ENCODE results near the gene CRYGS. TPM values are rescaled to one million over a fixed set of nuclear protein-coding genes. Genes with fewer than 3 reads are reported as not detected.

Gene CRYGS
- total RNA-seq, 2 experiments from 2014 or later, result 3.5 to 7.0 TPM

DNA sequence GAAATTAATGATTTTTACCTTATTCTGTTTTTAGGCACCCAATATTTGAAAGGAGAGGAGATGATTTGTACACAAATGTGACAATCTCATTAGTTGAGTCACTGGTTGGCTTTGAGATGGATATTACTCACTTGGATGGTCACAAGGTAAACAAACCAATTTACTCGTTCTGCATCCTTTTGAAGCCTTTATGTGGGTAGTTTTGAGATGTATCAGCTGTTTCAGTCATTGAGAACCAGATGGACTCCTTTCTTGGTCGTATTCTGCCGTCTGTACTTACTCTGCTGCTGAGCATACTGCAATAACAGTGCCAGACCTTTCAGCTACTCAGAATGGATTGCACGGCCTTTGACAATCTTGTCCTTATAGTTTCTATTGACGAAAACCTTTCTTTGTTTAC is 39.7 kb upstream of the CRYGS start:
- TF ChIP-seq CTCF (conservative IDR thresholded peaks at IDR 0.05; ENCODE audit: low read length), result no peak
- no peak for TF ChIP-seq EZH2phosphoT487 (IDR thresholded peaks at IDR 0.05; ENCODE audit: borderline replicate concordance, low read depth, low read length)
- DNase-seq (ENCODE audit: low spot score), result no peak
- BruUV-seq (replicated peaks), result no TSS peak
- Histone ChIP-seq H3K9me2 (ENCODE audit: insufficient read depth, low read length) (no peaks in the 10 kb centered on the region), H3K27ac (ENCODE audit: low read depth, low read length, poor library complexity, severe bottlenecking) (no peak overlapping the region), H3K79me2 (ENCODE audit: insufficient read depth, low read depth, low read length) (no peaks in the 10 kb centered on the region), H2AFZ (ENCODE audit: low read length) (no peak overlapping the region), H3K4me2 (ENCODE audit: low read length) (no peak overlapping the region), H4K20me1 (ENCODE audit: insufficient read depth, low read length) (no peaks in the 10 kb centered on the region), H3K36me3 (ENCODE audit: insufficient read depth, low read length) (peaks cover 81% of the 10 kb centered on the region), H3K4me3 (ENCODE audit: low read depth, low read length, poor library complexity, severe bottlenecking) (no peak overlapping the region), H3K4me1 (ENCODE audit: insufficient read depth, low read length, poor library complexity, severe bottlenecking) (no peaks in the 10 kb centered on the region), H3K9me3 (ENCODE audit: low read length) (no peaks in the 10 kb centered on the region)
- CTCF ChIA-PET (ENCODE audit: unreplicated experiment), result no interaction called here
- POLR2A ChIA-PET, result interaction anchor here (1.6 kb wide), 1 partner anchor 12 kb away, joined by 5 read pairs; no protein-coding TSS in a partner anchor
- intact Hi-C loops (cut with micrococcal nuclease; ENCODE audit: unreplicated experiment), result no loop called here

GRCh38 chr3:186582541-186582940 is 38.4 kb upstream of the CRYGS start:
- peaks cover 6% of the 10 kb centered on the region; the same call in 1 of the 2 replicates for H3K79me2 ChIP-seq (ENCODE audit: insufficient read depth, low read depth, low read length)
- no peak overlapping the region for H3K27ac ChIP-seq (ENCODE audit: low read depth, low read length, poor library complexity, severe bottlenecking)
- no peak overlapping the region for H3K4me2 ChIP-seq (ENCODE audit: low read length)
- no peaks in the 10 kb centered on the region for H3K4me1 ChIP-seq (ENCODE audit: insufficient read depth, low read length, poor library complexity, severe bottlenecking)
- H2AFZ ChIP-seq (ENCODE audit: low read length), result no peak overlapping the region
- TF ChIP-seq EZH2phosphoT487 (IDR thresholded peaks at IDR 0.05; ENCODE audit: borderline replicate concordance, low read depth, low read length) (no peak), CTCF (conservative IDR thresholded peaks at IDR 0.05; ENCODE audit: low read length) (no peak)
- no peaks in the 10 kb centered on the region for H3K9me3 ChIP-seq (ENCODE audit: low read length)
- ChIA-PET POLR2A (interaction anchor here (0.6 to 1.0 kb wide), 2 partner anchors 12 to 504 kb away, joined by 3 read pairs; partner anchors contain the start of gene DNAJB11), CTCF (ENCODE audit: unreplicated experiment) (no interaction called here)
- no peak for DNase-seq (ENCODE audit: low spot score)
- intact Hi-C loops (cut with micrococcal nuclease; ENCODE audit: unreplicated experiment), result no loop called here
- H3K4me3 ChIP-seq (ENCODE audit: low read depth, low read length, poor library complexity, severe bottlenecking), result no peak overlapping the region
- BruUV-seq (replicated peaks), result no TSS peak
- 0 out of 2 replicates have a peak, but pooled peaks cover 4% of the 10 kb centered on the region for H4K20me1 ChIP-seq (ENCODE audit: insufficient read depth, low read length)
- H3K36me3 ChIP-seq (ENCODE audit: insufficient read depth, low read length), result peaks cover 90% of the 10 kb centered on the region
- H3K9me2 ChIP-seq (ENCODE audit: insufficient read depth, low read length), result no peaks in the 10 kb centered on the region

DNA sequence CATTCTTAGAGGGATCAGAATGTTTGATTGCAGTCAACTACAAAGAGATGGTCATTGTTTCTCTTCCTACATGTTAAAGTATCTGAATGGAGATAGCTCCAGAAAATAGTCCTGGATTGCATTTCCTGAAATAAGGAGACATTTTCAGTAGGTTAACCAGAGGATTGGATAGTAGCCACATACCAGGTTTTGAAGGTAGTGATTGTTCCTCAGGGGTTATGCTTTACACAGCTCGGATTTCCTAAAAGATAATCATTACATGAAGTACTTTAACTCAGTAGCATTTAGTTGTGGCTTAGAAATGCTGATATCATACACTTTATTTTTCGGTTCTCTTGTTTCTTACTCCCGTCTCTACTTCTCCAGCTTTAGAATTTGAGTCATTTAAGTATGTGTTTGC is 36.6 kb upstream of the CRYGS start:
- H3K36me3 ChIP-seq (ENCODE audit: insufficient read depth, low read length), result peaks cover 99% of the 10 kb centered on the region
- no peak overlapping the region for H3K4me3 ChIP-seq (ENCODE audit: low read depth, low read length, poor library complexity, severe bottlenecking)
- no peak overlapping the region for H3K4me2 ChIP-seq (ENCODE audit: low read length)
- ChIA-PET CTCF (ENCODE audit: unreplicated experiment) (no interaction called here), POLR2A (interaction anchor here (1.1 to 2.0 kb wide), 2 partner anchors 10 to 15 kb away, joined by 4 read pairs; no protein-coding TSS in a partner anchor)
- TF ChIP-seq EZH2phosphoT487 (IDR thresholded peaks at IDR 0.05; ENCODE audit: borderline replicate concordance, low read depth, low read length) (no peak), CTCF (conservative IDR thresholded peaks at IDR 0.05; ENCODE audit: low read length) (no peak)
- intact Hi-C loops (cut with micrococcal nuclease; ENCODE audit: unreplicated experiment), result no loop called here
- BruUV-seq (replicated peaks), result no TSS peak
- H2AFZ ChIP-seq (ENCODE audit: low read length), result no peak overlapping the region
- peaks cover 6% of the 10 kb centered on the region; the same call in 1 of the 2 replicates for H3K79me2 ChIP-seq (ENCODE audit: insufficient read depth, low read depth, low read length)
- no peak for DNase-seq (ENCODE audit: low spot score)
- no peaks in the 10 kb centered on the region for H3K4me1 ChIP-seq (ENCODE audit: insufficient read depth, low read length, poor library complexity, severe bottlenecking)
- H3K9me2 ChIP-seq (ENCODE audit: insufficient read depth, low read length), result no peaks in the 10 kb centered on the region
- H3K27ac ChIP-seq (ENCODE audit: low read depth, low read length, poor library complexity, severe bottlenecking), result no peak overlapping the region
- H3K9me3 ChIP-seq (ENCODE audit: low read length), result no peaks in the 10 kb centered on the region
- H4K20me1 ChIP-seq (ENCODE audit: insufficient read depth, low read length), result 0 out of 2 replicates have a peak, but pooled peaks cover 4% of the 10 kb centered on the region

Data from OCI-LY7 (cell line).